Stimulated activated CD8-positive, alpha-beta memory T cell treated with anti-CD3 and anti-CD28 coated beads, Interleukin-12 subunit alpha, Interleukin-12 subunit beta, amount 100 ng/mL, for 1 hour (primary cell): ENCODE measurements around the gene PUS10.
"Not testable (repeated sequence)": the region's sequence is repeated elsewhere in the genome, so short reads cannot be mapped to it uniquely, and the experiment has no call there.

ENCODE experiments used
- DNase-seq: peaks from one replicate; pipeline ENCODE4 v3.0.0-alpha.2; 2020; ENCODE audit warnings: low read depth

PUS10 gene

DNA sequence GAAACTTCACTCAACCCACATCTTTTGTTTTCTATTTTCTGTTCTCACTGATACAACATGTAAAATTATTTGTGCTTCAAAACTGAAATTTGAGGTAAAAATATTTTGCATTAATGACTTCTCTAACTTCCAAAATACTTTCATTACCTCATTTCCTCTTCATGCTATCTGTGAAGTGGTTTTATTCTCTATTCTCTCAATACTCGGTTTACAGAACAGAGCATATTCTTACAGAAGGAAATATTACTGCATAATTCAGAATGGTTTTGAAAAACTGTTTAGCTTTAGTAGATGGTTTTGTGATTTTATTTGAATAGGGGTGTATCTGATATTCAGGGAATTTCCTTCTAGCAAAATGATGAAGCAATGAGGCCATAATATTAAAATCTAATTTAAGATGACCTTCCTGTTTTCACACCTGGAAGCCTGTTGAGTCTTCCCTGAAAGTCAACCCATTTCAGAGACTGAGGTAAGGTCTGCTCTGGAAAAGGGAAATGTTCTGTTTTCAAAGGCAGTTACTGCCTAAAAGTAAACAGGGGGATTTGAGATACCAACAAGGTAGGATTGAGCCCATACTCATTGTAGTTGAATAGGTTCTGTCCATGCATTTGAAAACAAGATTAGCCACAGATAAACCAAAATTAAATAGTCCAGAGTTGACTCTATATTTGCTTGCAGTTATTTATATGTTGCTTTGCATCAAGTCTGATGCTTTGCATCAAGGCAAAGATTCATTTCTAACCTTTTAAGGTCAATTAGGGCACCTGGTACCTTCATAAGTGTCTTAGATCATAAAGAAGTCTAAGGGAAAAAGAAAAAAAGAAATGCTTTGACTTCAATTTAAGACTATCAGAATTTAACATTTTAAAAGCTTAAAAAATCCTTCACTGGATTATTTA is 51.3 kb downstream of the PUS10 start:
- DNase-seq, result no peak

DNA sequence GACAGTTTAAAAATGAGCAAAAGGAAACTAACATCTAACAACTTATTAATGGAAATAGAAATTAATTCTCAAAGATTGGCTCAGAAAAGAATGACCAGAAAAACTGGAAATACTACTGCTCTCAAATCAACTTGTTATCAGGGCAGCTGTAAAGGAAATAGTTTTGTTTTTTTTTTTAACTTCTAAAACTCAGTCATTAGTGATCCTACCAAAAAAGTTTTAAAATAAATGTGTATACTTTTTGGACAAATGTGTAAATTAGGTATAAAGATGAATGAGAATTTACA is 52.6 kb downstream of the PUS10 start:
- no peak for DNase-seq

DNA sequence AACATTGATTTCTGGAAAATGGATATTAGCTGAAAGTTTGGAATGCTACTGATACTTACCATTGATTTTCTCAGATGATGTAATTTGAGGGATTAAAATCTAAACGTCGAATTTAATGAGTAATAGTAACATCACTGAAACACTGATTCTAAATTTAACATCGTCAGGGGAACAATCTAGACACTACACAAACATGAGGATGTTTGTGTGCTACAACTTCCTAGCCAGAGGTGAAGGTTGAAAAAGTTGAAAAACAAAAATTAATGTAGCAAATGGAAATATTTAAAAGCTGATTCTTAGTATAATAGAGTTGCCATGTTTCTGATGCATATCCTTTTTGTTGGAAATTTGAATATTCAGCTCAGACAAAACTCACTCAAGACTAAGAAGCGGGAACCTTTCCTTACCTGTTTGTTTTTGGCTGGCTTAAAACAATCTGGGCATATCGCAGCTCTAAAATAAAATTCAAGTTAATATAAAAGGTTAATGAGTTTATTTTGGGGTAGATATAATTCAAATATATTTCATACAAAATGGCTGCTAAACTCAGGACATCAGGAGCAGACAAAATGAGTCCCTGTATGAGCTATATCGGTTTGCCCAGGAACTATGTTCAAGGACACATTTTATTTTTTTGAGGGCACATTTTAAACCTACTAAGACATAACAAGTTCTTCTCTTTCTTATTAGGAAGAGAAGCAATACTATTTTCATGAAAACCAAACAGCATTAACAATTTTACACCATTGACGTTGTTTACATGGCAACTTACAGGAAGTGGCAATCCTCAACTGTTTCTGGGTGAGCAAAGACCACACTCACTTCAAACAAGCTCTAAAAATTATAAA is 53.2 kb downstream of the PUS10 start:
- no peak for DNase-seq

DNA sequence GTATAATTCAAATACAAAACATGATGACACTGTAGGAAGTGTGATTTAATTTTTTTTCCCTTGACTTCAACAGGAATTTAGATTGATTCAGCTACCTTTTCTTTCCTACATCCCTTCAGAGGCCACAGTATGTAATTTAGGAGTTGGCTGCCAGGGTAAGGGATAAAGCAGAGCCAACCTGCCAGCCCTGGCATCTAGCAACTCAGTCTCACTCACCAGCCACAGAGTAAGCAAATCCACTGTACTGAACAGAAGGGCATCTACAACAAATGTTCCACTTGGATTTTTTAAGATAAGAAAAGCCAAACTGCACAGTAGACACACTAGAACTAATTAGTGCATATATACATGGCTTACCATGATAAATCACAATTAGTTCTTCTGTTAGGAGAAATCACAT is 54.9 kb downstream of the PUS10 start:
- DNase-seq, result no peak

DNA sequence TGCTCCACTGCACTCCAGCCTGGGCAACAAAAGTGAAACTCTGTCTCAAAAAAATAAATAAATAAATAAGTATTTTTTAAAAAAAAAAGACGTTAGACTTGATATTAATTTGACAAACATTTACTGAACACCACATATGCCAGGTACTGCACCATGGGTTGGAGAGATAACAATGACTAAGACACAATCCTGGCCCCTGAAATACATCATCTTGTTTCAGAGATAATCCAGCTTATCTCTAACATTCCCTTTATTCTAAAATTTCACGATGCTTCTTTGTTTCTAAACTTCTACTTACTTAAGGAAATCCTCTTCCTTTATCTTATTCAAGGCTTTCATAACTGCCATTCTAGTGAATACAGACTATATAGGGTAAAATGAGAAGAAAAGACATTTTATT is 55.5 kb downstream of the PUS10 start:
- no peak for DNase-seq

DNA sequence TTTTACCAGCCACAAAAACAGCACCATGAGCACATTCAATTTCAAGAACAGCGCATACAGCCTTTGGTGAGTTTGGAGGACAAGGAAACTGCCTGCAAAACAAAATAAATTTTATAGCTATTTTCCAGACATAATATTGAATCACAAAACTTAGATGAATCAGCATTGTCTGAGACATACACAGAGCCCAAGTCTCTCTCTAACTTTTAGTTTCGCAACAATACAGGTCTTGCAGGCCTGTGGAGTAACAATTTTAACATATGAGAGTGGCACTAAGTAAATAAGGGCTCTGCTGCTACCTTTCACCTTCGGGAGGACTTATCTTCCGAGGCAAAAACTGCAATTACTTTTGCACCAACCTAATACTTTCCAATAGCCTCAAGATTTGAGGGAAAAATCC is 56.6 kb downstream of the PUS10 start:
- DNase-seq, result no peak

DNA sequence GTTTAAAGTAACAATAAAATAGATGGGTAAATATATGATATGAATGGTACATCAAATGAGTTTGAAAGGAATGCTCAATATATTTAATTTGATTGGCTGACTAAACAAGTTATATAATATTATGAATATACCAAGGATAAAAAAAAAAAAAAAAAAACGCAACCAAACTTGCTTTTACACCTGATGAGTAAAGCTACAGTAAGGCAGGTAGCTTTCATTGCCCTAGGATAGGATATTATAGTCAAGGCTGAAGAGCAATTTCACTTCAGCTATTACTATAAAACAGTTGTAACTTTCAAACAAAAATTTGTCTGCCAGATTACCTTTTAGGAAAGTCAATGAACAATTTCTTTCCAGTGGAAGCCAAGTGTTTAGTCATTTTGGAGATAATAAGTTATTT is 57.3 kb downstream of the PUS10 start:
- DNase-seq, result no peak

DNA sequence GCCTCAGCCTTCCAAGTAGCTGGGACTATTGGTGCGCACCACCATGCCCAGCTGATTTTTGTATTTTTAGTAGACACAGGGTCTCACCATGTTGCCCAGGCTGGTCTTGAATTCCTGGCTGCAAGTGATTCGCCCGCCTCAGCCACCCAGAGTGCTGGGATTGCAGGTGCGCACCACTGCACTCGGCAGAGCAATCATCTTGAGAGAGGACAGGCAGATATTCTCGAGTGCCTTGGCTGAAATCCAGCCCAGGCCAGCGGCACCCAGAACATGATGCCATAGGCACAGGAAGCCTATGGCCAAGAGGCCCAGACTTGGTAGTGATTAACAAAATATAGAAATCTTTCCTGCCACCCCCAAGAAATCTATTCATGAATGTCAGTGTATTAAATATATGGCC is 58.6 kb downstream of the PUS10 start:
- DNase-seq, result no peak

DNA sequence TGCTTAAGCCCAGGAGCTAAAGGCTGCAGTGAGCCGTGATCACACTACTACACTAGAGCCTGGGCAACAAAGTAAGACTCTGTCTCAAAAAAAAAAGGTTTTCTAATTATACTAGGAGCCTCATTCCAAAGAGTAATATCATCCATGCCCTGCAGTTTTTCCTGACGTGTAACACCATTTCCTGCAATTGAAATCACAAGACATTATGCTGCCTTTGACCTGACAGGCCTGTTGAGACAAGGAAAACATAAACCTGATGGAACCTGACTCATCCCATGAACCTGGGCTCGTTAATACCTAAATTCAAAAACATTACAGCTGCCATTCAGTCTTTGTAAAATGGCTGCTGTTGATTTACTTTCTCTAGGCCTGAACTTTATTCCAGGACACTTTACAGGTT is 59.3 kb downstream of the PUS10 start:
- no peak for DNase-seq

DNA sequence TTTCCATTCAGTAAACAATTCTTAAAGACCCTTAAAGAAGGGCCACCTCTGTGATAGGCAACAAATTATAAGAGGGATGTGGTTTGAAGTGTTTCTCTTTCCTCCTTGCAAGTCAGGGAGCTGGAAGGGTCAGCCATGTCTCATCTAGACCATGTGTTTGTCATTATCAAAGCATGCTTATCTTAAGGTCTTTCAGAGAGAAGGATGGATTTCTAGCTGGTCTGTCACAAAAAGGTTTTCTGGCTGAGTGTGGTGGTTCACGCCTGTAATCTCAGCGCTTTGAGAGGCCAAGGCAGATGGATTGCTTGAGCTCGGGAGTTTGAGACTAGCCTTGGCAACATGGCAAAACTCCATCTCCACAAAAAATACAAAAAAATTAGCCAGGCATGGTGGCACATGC is 59.7 kb downstream of the PUS10 start:
- DNase-seq, result no peak

DNA sequence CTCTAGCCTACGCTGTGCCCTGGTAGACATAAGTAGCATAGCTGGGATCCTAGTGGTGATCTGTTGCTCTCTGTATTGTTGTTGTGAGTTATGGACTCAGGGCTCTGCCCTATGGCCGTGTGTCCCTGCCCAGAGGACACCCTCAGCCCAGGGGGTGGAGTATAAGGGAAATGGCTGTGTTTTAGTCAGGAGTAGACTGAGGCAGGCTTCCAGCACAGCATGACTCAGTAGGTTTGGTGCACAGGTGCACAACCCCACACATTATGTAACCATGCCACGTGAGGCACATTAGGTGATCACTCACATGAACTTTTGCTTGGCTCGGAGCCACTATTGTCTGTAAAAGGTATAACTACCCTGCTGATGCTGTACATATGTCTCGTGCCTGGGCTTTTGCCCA is 60.4 kb downstream of the PUS10 start:
- DNase-seq, result no peak

DNA sequence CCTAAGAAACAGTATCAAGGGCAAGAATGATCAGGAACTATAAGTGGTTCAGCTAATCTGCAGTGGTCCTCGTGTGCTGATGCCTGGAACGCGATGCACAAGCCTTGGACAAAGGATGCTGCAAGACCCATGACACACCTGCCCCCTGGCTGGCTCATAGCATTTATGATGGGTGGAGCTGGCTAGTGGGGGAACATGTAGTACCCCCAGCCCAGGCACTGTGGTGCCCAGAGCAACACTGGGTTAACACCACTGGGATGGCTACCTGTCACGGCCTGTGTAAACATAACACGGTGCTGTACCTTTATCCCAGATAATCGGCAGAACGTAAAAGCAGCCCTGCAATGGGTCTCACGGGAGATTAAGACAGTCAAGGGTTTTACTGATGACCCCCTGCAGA is 60.8 kb downstream of the PUS10 start:
- DNase-seq, result no peak

DNA sequence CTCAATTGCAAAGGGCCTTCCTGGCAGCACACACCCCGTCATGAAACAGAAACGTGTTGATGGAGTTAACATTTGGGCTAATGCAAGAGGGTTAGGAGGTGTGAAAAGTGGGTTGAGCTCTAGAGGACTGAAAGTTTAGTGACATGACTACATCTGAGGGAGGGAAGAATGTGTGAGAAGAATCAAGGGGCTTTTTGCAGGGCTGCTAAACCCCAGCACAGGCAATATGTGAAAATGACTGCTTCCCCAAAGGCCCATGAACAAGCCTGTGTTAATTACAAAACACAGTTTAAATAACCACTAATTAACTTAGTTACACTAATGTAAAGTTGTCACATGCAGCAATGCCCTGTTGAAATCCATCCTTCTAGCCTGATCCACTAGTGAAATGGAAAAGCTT is 63.9 kb downstream of the PUS10 start:
- no peak for DNase-seq

DNA sequence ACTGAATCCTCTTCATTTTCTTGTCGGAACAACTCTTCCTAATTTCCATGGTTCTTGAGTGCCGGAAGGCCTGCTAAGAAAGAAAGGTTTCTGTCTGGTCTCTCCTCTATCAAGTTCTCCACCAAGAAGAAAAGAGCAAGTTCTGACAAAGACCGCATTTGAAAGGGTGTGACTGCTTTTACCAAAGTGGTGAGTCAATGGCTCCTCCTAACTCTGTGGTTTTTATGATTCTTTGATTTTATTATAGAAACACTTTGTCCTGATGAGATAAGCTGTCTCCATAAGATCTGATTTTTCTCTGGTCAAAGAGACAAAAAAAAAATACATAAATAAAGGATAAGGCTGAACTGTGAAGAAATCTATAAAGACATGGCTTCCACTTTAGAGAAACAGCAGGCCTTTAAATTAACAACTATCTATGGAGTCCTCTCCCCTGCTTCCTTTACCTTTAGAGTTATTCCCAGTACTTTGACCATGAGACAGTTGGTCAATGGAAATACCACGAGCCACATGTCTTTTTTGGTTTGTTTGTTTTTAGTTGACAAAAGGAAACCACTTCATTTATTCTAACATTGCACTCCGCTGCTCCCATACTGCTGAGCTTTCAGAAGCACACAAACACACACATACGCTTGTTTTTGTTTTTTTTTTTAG is 69.0 kb downstream of the PUS10 start:
- DNase-seq, result no peak

DNA sequence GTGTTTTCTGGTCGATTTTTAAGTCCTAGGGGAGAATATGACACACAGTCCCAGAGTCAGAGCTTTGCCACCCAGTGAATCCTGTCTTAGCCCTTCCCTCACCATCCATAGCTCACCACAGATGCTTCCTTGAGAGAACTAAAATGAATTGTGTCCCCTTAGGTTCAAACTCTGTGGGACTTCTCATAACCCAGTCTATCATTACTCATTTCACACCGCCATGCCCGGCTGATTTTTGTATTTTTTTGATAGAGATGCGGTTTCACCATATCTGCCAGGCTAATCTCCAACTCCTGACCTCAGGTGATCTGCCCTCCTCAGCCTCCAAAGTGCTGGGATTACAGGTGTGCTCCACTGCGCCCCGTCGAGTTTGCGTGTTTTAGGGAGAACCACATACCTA is 69.9 kb downstream of the PUS10 start:
- no peak for DNase-seq

DNA sequence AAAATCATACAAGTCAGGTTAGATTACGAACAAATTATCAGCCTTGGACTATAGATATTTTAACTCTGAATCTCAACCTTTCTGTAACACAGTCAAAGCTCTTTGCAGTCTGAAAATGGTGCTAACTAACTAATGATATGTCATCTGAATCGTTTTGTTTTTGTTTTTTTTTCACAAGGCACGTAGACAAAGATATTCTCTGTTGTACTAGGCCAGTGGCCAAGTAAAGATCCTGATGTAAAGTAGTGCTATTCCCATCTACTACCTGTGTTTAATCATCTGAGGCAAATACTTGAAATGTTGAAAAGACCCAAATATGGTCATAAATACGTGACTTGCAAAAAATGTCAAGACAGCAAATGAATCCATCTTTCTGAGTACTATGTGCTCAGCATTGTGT is 71.0 kb downstream of the PUS10 start:
- no peak for DNase-seq

DNA sequence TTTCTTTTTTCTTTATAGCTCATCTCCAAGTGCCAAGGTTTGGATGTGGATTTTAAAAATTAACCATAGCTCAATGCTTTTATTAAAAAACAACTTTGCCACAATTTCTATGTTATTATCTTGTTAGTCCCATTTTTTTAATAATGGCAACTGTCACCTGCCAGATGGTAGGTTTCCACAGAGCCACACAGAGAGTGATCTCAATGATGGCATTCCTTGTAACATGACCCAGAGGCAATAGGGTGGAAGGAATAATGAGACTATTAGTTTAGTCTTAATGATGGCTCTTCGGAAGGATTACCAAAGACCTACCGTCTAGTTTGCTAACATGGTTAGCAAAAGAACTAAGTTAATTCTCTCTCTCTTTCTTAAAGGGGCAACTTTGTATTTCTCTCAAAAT is 72.7 kb downstream of the PUS10 start:
- DNase-seq, result no peak

DNA sequence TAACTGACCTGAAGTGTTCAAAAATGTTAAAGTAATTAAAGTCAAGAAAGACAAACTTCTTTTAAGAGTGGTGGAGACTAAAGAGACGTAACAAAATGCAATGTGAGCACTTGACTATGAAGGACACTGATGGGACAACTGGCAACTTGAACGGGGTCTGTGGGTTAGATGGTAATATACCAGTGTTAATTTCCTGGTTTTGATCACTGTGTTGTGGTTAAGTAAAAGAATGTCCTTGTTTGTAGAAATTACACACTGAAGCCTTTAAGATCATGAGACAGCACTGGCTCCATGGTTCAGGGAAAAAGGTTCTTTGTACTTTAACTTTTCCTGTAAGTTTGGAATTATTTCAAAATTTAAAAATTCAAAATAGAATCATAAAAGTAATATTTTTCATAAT is 78.4 kb downstream of the PUS10 start:
- no peak for DNase-seq

DNA sequence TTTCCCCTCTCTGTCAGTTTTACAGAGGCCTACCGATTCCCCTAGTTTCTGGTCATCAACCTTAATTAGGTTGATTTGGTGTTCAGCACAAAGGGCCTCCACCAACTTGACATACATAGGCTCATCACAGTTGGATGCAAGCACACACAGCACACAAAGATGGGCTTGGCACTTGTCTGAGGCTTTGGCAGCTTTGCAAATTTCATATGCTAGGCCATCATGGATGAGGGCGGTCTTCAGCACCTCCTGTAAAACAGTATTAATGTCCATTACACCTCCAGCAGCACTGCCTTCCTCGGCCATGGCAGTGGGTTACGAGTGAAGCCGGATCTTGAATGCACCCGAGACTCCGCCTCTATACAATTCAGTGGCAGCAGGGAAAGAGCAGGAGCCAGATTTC is 79.8 kb downstream of the PUS10 start:
- DNase-seq, result no peak

DNA sequence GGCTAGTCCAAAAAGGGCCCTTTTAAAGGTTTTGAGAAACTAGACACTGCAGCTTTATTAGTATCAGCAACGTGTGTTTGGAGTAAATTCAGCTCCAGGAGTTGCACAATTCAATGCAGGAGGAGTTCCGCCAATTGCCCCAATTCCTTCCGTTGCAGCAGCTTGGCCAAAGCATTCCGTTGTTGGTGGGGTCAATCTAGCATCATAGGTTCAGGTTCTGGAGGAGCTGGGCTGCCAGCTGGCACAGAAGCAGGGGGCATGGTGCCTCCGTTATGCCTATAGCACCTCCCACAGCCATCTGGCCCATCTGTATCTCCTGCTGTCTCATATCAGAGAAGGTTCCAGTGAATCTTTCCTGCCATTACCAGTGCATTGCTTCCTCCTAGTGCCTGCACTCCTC is 81.3 kb downstream of the PUS10 start:
- DNase-seq, result no peak

DNA sequence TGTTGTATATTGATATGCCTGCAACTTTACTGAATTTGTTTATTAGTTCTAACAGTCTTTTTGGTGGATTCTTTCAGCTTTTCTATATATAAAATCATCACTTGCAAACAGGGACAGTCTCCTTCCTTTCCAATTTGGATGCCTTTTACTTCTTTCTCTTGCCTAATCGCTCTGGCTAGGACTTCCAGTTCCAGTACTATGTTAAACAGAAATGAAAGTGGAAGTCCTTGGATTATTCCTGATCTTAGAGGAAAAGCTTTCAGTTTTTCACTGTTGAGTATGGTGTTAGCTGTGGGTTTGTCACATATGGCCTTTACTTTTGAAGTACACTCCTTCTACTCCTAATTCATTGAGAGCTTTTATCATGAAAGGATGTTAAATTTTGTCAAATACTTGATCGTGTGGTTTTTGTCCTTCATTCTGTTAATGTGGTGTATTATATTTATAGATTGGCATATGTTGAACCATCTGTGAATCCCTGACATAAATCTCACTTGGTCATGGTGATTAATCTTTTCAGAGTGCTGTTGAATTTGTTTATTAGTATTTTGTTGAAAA is 83.8 kb downstream of the PUS10 start:
- no peak for DNase-seq

DNA sequence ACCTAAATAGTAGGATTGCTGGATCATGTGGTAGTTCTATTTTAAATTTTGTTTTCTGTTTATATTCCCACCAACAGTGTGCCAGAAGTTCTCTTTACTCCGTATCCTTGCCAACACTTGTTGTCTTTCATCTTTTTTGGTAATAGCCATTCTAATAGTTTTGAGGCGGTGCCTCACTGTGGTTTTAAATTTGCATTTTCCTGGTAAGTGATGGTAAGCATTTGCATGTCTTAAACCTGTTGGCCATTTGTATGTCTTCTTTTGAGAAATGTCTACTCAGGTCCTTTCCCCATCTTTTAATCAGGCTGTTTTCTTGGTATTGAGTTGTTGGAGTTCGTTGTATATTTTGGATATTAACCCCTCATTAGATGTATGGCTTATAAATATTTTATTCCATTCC is 85.1 kb downstream of the PUS10 start:
- DNase-seq, result no peak

DNA sequence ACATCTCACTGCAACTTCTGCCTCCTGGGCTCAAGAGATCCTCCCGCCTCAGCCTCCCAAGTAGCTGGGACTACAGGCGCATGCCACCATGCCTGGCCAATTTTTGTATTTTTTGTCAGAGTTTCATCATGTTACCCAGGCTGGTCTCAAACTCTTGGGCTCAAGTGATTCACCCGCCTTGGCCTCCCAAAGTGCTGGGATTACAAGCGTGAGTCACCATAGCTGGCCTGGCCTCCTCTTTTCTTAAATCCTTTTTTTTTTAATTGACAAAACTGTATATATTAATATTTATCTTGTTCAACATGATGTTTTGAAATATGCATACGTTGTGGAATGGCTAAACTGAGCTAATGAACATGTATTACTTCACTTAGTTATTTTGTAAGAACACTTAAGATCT is 86.0 kb downstream of the PUS10 start:
- DNase-seq, result not testable (repeated sequence)
